Activated CD8-positive, alpha-beta memory T cell treated with anti-CD3 and anti-CD28 coated beads for 48 hours (primary cell): ENCODE measurements around the gene NRF1.

Experiments
- DNase-seq, 3 experiments: peaks; one replicate each; pipeline ENCODE4 v3.0.0-alpha.2; 2020; ENCODE audit warnings: low read depth in 2 of 3, low spot score in 2 of 3

Gene NRF1

DNA sequence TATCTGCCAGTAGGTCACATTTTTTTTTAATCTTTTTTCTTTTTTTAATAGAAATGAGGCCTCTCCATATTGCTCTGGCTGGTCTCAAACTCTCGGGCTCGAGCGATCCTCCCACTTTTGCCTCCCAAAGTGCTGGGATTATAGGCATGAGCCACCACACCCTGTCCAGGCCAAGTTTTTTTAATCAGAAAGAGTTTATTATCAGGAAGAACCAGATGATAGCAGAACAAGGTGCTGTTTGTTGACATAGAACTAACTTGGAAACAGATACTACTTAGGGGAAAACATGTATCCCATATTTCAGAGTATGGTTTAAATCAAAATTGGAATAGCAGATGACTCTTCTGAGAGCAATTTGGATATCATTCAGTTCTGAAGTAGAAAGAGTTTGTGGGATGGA, 118.6 kb downstream of the NRF1 start:
- DNase-seq = no peak

DNA sequence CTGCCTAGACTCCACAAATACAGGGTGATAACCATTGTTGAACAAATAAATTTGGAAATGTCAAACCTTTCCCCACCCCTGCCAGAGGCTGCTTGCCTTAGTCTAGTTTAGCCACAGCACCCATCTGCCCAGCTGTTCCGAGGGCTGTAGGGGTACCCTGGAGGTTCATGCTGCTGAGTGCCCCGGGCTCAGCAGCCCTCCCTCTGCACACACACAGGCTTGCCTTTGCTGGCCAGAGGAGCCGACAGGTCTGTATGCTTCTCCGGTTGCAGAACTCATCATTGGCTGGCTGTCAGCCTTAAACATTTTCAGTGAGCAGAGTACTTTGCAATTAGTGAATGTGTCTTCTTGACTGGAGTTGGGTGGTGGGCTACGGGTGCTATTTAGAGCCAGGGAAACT, 122.9 kb downstream of the NRF1 start:
- no peak for DNase-seq

DNA sequence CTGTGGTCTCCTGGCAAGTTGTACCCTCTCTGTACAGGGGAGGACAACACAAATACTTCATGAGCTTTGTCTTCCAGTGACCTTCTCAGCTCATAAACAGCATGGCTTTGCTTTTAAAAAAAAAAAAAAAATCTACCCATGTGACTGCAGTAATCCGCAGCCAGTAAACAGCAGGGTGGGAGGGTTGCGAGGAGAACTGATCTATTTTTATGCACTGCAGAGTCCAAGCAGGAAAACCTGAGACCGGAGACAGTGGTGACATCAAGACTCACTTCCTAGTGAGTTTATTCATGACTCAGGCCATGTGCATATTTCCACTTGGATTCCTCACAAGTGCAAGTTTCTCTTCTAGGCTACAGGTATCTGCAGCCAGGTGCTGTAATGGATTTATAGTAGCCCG, 127.9 kb downstream of the NRF1 start:
- DNase-seq = no peak

- DNase-seq = no peak
Observed at GRCh38 chr7:129740574-129741410, 129.3 kb downstream of the NRF1 start.

DNA sequence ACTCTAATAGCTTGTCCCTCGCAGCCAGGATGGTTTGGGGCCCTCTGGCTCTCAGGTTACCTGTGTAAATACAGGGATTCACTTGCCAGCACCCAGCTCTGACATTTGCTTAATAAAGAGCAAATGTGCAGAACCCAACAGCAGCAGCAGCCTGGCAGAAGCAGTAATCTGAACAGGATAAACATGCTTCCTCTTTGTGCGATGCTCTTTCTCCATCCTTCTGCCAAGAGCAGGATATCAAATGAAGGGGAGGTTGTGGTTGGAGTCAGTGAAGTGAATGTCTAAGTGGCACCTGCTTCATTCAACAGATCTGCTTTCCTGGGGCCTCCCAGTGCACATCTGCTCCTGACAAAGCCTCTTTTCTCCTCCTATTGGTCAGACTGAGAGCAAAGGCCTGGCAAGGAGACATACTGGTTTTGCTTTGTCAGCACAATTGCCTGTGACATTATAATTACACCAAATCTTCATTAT, 130.3 kb downstream of the NRF1 start:
- no peak for DNase-seq

DNA sequence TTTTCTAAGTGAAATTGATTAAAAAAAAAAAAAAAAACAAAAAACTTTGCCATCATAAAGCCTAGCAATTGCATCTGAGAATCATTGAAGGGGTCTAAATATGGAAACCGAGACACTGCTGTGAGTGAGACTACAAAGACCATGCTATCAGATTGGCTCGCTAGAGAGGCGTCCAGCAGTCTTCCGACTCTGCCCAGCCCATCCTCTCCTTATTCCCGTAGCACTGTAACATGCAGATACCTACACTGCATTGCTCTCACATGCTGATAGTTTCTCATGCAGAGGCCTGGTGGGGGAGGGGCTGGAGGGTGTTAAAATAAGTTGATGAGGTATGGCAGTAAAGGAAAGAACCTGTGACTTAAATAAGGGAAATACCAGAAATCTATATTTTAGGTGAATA, 130.7 kb downstream of the NRF1 start:
- no peak for DNase-seq

DNA sequence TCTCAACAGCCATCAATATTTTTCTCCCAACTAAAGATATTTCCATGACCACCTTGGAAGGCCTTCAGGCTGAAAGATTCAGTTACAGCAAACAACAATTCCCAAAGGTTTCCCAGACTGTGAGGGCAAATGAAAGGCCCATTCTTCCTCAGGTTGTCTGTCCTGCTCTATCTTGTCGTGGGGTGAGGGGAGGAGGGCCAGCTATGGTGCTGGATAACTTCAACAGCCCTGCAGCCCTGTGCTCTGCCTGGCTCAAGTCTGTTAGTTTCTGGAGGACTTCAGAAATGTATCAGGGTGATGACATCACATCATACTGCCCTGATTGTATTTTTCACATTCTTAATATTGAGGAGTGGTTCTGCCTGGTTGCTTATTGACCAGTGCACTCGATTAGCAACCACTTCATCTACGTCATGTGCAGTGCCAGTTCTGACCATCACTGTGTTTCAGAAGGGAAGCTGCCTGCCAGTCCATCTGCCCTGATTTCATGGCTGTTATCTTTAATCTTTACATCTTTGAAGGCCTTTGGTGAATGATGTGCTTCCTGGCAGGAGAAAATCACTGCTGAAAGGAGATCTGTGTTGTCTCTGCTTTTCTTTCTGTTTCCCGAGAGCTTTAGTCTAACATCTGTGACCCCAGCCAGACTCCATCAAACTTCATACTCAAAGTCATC, 135.5 kb downstream of the NRF1 start:
- DNase-seq = no peak

DNA sequence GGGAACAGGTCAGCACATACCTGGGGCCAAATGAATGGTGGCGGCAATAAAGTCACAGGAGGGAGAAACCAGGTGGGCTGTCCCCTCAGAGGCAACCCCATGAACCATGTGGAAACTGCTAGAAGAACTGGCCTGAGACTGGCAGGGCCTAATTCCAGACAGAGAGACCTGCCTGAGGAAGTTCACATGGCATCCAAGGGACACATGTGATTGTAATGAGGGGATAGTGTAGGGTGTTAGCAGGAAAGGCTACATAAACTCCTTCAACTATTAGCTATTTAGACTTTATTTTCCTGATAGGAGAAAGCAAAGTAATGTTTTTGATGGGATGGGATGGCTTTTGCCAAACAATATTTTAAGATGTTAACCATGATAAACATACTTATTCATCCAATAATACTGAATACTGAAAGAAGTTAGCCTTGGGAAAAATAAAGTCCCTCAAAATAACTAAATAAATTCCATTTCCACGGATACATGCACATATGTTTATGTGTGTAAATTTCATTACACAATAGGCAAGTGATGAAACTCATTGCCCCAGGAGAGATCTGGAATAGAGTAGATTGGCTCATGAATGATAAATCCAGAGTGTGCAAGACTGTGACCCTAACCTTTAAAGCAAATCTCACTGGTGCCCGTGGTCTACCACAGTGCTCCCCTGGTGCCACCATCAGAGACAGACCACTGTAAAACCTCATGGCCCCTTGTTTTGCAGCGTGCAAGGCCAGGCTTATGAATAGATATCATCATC, 137.0 kb downstream of the NRF1 start:
- no peak for DNase-seq

- DNase-seq = no peak
Observed at GRCh38 chr7:129750091-129750490, 138.6 kb downstream of the NRF1 start.

GRCh38 chr7:129750501-129750900, 139.0 kb downstream of the NRF1 start:
- no peak for DNase-seq

DNA sequence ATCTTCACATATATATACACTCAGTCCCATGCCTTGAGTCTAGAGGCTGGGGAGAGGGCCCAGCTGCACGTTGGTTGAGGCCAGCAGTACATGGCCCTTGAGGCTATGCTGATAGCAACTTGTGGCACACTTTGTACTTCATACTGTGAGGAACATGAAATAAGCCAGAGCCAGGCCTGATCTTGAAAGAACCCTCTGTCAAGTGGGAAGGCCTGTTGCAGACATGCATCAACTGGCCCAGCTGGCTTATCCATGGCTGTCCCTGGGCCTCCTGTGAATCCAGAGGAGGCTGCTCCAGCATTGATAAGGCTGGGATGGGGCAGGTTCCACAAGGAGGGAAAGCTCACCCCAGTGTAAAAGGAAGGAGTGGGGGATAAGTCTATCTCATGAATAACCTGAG, 140.4 kb downstream of the NRF1 start:
- DNase-seq = no peak

- DNase-seq = no peak
Observed at GRCh38 chr7:129752760-129753159, 141.2 kb downstream of the NRF1 start.

GRCh38 chr7:129754406-129754805, 142.9 kb downstream of the NRF1 start:
- no peak for DNase-seq

DNA sequence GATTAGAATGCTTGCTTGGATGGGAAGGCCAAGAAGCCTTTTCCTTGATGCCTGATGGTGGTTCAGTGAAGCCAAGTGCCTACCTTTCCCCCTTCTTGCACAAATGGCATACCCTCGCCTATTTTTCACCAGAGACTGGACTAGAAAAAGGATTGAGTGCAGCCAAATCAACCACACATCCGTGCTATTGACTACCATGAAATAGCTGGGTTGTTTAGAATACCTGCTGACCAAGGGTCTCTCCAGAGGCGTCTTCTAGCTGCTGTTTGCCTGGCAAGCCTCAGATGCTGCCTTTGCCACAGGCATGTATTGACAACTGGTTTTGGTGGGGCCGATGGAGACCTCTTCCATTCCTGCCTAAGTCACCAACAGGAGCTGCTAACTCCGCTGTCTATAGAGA, 146.5 kb downstream of the NRF1 start:
- DNase-seq = no peak

GRCh38 chr7:129762387-129762969, 151.0 kb downstream of the NRF1 start:
- no peak for DNase-seq

DNA sequence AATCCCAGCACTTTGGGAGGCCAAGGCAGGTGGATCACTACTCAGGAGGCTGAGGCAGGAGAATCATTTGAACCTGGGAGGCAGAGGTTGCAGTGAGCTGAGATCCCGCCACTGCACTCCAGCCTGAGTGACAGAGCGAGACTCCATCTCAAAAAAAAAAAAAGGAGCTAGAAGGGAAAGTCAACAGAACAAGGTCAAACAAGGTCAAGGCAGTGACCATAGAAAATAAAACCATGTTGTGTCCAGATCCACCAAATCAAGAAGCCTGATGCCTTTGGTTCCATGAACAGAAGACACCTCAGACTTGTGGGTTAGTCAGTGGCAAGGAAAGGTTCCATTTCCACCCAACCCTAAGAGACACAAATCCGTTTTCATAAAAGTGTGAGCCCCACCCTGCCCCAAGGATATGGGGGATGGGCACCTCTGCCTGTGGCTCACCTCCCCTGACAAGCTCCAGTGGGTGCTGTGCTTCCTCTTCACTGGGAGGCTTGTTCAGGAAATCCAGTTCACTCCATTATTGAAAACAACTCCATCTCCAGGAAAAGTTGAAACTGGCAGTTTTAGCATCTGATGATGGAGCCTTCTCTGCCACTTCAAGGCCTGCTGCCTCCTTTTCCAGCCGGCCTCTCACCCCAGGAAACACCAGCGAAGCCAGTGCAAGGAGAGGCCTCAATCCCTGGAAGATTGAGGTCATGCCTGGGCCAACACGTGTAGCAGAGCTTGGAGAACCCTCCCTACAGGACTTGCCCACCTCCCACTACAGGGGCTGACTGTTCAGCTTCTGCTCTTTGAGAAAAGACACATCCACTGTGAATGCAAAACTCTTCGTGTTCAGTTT, 152.9 kb downstream of the NRF1 start:
- DNase-seq = no peak

DNA sequence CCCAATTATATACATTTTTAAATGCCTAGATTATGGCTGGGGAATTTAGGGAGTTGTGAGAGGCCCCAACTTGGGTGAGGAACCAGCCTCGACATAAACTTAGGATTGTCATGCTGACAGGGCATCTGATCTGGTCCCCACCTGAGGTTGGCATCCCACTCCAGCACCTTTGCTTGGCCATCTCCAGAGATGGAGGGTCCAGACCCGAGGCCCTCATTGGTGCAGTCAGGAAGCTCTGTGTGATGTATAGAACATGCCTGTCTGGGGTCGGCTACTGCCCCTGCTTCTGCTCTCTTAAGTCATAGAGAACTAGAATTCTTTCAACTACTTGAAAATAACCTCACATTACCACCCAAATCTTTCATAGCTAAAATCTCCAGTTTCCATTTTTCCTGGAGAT, 153.8 kb downstream of the NRF1 start:
- no peak for DNase-seq

- DNase-seq = no peak
Observed at GRCh38 chr7:129767120-129768015, 155.8 kb downstream of the NRF1 start.

DNA sequence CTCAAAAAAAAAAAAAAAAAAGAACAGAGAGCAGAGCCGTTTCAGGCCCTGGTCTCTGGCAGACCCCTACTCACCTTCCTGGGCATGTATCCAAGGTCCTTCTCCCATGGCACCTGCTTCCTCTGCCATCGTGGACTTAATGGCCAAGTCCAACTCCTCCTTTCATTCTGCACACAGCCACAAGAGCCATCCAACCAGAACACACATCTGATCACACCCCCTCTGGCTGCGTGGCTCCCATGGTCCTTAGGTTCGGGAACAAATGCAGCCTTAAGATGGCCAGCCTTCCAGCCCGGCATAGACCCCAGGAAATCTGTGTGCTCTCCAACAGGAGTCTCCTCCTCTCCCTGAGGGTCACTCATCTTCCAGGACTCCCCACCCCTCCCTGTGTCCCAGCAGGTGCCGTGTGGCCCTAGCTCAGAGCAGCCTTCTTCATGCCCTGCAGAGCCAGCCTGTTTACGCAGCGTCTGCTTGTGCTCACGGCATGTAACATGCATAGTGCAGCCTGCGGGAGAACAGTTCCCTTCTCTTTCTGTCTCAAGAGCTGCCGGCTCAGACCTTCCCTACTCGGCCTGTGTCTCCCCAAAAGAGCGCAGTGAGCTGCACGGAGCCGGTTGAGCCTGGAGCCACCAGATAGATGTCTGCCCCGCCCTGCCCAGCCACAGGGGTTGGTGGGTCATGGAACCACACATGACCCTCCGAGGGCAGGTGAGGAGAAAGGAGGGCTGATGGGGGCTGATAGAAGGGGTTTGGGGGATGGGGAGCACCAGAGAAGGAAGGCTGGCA, 157.3 kb downstream of the NRF1 start:
- DNase-seq = no peak
